Left kidney (tissue), 8 donors: ENCODE data around the gene CLEC7A. TPM values are rescaled to one million over a fixed set of nuclear protein-coding genes. Genes with fewer than 3 reads are reported as not detected.

Source experiments
- DNase-seq: peaks from one replicate; pipeline ENCODE4 v3.0.0-alpha.2; 2013
- long read RNA-seq, 8 donors: transcript quantifications; one replicate each; lab custom pipeline, GENCODE V29; 2026
- polyA plus RNA-seq: library from polyadenylated mRNA; unstranded; fragments of 120-200 nt; gene quantifications from one replicate; pipeline ENCODE4 v1.2.1, GENCODE V29; 2013; ENCODE audit not compliant: insufficient read length

The CLEC7A gene
- 2.8 TPM for polyA plus RNA-seq
- long read RNA-seq, donor 1, partial matches to known transcripts = 0 of 1 reads
- long read RNA-seq, donor 1, other reads (novel, unspliced or antisense) = 0 of 1 reads
- long read RNA-seq, donor 2 = 0 reads
- long read RNA-seq, donor 3 = 0 reads
- long read RNA-seq, donor 4 = 0 reads
- long read RNA-seq, donor 5, partial matches to known transcripts = 0 of 1 reads
- long read RNA-seq, donor 5, other reads (novel, unspliced or antisense) = 0 of 1 reads
- long read RNA-seq, donor 6, partial matches to known transcripts = 0 of 1 reads
- long read RNA-seq, donor 6, other reads (novel, unspliced or antisense) = 0 of 1 reads
- long read RNA-seq, donor 7 = 0 reads
- long read RNA-seq, donor 8 = 0 reads

DNA sequence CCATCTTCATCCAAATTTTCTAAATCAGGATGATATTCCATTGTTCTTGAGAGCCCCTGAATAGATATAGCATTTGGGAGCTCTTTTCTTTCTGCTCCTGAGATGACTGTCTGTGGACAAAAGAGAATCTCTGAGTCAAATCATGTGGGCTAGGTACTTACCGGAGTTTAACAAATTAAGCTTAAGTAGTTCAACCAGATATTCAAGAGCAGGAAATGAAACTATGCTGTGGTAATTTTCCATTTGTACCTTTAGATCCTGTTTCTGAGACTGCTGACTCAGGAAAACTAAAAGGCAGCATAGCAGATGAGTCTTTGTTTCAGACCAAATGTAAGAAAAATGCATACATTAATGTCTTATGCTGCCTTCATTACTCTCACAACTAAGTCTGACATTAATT is at the start of gene CLEC7A:
Gene CLEC7A (minus strand): TSS at position 158 of the 400 bp plus-strand sequence. CDS start 117 bp downstream, at position 41.
- no peak for DNase-seq

DNA sequence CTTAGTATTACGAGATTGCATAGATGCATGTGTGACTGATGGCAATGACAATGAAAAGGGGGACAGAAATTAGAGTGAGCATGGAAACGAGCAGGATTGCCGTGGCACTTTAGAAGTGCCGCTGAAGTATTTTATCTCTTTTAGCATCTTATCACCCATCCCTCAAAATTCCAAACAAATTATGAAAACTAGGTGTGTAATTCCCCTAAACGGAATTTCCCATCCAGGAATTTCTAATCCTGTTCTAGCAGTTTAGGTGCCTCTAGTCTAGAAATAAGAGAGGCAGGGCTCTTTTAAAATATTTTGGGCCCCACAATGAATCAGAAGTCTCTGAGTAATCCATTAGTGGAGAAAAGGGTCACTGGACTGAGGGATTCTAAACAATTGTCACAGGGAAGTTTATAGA is 49.8 kb upstream of the CLEC7A start:
- DNase-seq = no peak

DNA sequence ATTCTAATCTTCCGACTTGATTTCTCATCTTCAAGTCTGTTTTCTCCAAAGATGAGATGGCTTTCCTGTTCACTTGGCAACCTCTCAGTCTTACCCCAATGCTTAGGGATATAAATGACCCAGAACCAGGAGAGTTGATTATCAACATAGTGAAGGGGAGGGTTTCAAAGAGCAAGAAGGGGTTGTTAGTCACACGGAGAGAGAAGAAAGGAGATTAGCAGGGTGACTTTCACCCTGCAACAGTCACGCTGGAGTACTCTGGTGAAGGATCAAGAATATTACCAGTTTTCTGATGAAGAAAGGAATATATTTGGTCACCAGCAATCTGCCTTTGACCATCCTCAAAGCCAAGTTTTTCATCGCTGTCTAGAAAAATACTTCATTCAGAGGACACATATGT is 48.8 kb upstream of the CLEC7A start, which contains the start of gene TMEM52B:
Gene TMEM52B (plus strand): TSS at position 212 of the 400 bp plus-strand sequence. CDS start 543 bp downstream, outside the sequence.
- no peak for DNase-seq

DNA sequence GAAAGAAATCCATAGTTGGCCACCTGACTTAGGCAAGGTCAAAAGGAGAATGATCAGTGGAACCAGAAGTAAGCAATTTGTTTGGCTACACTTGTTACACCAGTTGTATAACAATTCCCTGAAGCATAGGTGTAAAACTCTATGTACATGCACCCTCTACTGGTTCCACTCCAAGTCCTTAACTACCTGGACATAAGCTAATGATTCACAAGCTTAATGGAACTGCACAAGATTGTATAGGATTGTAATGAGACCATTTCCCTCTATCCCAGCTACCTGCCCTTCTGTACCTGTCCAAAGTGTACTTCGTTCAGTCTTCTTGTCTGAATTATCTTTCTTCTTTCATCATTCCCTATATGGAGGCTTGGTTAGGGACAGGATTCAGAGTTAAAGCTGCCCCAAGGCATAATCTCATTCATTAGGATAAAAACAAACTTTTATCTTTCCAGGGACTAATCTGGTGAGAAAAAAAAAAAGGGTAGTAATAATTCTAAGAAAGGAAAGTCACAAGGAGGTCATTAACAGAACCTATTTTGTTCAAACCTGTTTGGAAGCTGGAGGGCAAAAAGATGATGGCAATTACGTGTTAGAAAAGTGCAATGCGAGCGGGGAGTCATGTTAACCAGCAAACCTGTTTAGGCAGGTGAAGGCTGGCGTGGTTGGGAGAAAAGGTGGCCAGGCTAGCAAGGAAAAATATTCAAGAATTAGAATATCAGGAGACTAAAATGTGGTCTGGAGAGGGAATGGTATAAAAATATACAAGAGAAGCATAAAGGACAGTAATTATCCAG is 46.0 kb upstream of the CLEC7A start:
- DNase-seq = no peak

- no peak for DNase-seq
Measured at GRCh38 chr12:10174986-10175614, 45.1 kb upstream of the CLEC7A start.

DNA sequence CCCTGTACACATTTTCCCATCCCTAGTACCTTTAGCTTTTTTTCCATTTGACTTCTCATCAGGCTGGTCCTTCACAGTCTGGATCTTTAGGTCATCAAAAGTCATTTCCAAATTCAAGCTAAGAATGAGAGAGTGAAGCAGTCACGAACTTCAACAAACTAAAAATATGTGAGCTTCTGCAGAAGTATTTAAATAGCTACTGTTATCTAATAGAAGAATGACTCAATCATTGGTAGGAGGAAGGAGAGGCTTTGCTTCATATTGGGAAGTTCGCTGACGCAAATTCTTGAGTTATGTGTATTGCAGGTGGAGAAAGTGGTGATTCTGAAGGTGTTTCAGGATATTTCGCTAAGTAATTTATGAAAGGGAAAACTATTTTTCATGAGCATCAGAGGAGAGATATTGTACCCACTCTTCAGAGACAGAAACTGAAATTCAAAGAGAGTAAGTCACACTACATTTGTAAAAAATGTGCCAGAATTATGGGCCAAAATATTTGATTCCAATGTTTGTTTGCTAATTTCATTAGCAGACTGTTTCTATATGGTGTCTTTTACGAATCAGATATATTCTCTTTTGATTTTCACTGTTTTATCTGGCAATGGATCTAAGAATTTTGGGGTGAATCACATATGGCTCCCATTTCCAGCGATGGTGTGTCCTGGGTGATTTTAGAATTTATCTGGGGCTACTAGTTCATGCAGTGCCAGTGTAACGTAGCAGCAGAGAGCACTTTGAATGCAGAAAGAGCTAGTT is 42.2 kb upstream of the CLEC7A start, which contains the start of gene OLR1:
Gene OLR1 (minus strand): TSS at position 160 of the 756 bp plus-strand sequence. CDS start 55 bp downstream, at position 105.
- DNase-seq = no peak

DNA sequence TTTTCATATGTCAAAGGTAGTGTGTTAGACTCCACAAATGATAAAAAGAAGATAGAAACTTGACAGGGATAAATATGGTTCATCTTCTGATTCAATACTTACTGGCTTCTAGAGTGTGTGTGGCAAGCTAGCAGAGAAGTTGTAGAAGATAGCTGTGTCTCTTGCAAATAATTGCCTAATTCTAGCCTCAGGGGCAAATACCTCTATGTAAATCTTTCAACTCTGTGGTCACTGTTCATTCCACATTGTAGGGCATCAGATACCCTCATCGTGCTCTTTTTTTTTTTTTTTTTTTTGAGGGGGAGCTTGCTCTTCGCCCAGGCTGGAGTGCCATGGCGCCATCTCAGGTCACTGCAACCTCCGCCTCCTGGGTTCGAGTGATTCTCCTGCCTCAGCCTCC is 40.2 kb upstream of the CLEC7A start:
- DNase-seq = no peak

- DNase-seq = no peak
Measured at GRCh38 chr12:10169104-10169503, 39.1 kb upstream of the CLEC7A start.

- no peak for DNase-seq
Measured at GRCh38 chr12:10167599-10167998, 37.6 kb upstream of the CLEC7A start.

DNA sequence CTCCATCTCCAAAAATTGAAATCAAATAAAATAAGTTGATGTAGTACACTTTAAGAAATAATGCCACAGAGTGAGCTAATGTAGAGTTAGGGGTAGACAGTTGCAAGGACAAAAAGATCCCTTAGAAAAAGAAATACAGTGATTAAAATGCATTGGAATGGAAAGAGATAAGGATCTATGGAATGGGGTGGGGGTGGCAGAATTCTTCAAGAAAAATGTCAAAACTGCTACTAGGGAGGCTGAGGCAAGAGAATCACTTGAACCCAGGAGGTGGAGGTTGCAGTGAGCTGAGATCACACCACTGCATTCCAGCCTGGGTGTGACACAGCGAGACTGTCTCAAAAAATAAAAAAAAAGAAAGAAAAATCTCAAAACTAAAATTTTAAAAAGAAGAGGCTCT is 35.4 kb upstream of the CLEC7A start:
- DNase-seq = no peak

DNA sequence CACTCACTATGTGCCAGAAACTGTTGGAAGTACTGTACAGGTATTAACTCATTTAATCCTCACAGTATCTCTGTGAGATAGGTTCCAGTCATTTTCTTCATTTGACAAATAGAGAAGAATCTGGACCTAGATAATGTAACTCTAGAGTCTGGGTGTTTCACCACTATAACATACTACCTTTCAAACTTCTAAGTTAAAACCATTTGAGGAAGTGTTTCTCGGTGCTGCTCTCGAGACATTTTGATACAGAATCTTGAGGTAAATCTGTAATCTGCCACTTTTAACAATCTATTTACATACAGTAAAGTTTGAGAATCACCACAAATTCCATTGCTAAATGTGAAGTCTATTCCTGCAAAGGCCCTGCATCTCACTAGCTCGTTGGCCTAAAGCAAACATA is 33.1 kb upstream of the CLEC7A start:
- no peak for DNase-seq

DNA sequence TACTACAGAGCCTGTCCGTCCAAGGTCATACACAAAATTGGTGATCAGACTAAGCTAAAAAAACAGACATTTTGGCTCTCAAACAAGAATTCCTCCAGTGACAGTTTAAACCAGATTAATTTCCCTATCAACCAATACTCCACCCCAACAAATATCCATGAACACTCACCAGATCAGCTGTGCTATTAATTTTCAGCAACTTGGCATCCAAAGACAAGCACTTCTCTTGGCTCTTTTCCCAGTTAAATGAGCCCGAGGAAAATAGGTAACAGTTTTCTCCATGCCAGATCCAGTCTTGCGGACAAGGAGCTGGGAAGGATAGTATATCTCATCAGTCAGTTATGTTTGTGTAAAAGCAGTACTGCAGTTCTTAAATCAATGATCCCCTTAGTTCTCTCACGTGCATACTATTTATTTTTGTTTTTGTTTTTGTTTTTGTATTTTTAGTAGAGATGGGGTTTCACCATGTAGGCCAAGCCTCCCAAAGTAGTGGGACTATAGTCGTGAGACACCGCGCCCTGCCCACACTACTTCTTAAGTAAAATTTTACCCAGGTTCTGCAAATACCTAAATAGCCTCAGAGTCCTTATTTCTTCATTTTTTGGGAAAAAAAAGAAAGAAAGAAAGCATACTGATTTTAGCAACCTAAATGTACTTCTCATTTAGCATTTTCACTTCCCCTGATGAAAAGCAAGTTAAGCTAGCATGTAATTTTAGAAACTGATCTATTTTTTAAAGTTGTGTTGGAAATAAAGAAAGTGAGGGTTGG is 30.8 kb upstream of the CLEC7A start:
- DNase-seq = no peak

GRCh38 chr12:10159280-10159679 is 29.3 kb upstream of the CLEC7A start:
- no peak for DNase-seq

DNA sequence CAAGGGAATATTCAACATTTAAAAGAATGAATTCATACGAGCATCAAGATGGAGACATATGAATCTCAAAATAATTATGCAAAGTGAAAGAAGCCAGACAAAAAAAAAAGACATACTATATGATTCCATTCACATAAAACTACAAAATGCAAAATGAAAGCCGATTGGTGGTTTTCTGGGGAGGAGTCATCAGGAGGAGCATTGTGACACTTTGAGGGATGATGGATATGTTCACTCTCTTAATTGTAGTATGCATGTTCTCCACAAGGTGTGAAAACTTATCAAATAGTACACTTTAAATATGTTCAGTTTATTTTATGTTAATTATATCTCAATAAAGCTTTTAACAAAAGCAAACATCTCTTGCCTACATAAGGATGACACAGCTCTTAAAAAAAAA is 28.4 kb upstream of the CLEC7A start:
- no peak for DNase-seq

GRCh38 chr12:10155966-10156365 is 26.0 kb upstream of the CLEC7A start:
- no peak for DNase-seq

GRCh38 chr12:10154145-10154496 is 24.1 kb upstream of the CLEC7A start:
- no peak for DNase-seq

GRCh38 chr12:10153271-10154144 is 23.5 kb upstream of the CLEC7A start:
- DNase-seq = peak; percentile 63

DNA sequence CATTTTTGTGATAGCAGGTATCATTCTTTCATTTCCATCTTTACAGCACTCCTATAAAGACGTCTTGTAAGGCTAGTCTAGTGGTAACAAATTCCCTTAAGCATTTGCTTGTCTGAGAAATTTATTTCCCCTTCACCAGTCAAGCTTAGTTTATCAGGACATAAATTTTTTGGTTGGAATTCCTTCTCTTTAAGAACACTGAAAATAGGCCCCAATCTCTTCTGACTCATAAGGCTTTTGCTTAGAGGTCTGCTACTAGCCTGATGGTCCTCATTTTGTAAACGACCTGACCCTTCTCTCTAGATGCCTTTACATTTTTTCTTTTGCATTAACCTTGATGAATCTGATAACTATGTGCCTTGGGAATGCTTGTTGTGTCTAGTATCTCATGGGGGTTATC is 21.6 kb upstream of the CLEC7A start:
- no peak for DNase-seq

DNA sequence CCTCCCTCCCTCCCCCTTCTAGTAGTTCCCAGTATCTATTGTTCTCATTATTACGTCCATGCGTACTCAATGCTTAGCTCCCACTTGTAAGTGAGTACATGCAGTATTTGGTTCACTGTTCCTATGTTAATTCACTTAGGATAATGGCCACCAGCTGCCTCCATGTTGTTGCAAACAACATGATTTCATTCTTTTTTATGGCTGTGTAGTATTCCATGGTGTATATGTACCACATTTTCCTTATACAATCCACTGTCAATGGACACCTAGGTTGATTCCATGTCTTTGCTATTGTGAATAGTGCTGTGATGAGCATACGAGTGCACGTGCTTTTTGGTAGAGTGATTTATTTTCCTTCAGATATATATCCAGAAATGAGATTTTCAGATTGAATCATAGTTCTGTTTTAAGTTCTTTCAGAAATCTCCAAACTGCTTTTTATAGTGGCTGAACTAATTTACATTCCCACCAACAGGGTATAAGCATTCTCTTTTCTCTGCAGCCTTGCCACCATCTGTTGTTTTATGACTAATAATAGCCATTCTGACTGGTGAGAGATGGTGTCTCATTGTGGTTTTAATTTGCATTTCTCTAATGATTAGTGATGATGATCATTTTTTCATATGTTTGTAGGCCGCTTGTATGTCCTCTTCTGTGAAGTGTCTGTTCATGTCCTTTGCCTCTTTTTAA is 17.9 kb upstream of the CLEC7A start:
- no peak for DNase-seq
